HG03159 (cell line): ENCODE measurements around the gene ZNF579.

Source experiments
- ATAC-seq: cut with Tn5 transposase; IDR thresholded peaks from one replicate; pipeline ENCODE4 v1.9.1; 2021; ENCODE audit warnings: mild to moderate bottlenecking, moderate library complexity; ENCODE audit not compliant: unreplicated experiment

The ZNF579 gene, protein sequence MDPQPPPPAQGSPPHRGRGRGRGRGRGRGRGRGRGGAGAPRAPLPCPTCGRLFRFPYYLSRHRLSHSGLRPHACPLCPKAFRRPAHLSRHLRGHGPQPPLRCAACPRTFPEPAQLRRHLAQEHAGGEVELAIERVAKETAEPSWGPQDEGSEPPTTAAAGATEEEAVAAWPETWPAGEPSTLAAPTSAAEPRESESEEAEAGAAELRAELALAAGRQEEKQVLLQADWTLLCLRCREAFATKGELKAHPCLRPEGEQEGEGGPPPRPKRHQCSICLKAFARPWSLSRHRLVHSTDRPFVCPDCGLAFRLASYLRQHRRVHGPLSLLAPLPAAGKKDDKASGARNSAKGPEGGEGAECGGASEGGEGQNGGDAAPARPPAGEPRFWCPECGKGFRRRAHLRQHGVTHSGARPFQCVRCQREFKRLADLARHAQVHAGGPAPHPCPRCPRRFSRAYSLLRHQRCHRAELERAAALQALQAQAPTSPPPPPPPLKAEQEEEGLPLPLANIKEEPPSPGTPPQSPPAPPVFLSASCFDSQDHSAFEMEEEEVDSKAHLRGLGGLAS

DNA sequence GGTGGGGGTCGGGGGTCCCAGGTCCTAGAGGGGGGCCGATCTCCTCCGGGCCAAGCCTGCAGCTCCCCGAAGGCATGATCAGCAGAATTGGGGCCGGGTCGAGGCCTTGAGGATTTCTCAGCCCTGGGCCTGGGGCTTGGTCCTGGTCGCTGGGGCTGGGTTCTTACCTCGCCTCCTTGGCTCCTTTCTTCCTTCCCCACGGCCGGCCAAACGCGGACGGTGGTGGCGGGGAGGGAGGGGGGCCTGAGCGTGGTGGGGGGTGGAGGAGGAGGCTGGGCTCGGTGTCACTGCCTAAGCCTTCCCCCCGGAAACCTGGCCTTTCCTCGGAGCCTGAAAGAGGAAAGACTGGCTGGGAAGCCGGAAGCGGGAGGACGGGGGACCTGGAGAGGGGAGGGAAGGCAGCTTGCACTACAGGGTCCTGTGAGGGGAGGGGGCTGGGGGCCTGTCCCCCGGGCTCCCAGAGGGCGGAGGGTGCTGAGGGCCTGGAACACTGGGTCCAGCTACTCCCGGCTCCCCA is at the start of gene ZNF579:
ZNF579 (minus strand) TSS at position 221 of the 517 bp plus-strand sequence. CDS start 1,209 bp downstream, outside the sequence.
- no peak for ATAC-seq

DNA sequence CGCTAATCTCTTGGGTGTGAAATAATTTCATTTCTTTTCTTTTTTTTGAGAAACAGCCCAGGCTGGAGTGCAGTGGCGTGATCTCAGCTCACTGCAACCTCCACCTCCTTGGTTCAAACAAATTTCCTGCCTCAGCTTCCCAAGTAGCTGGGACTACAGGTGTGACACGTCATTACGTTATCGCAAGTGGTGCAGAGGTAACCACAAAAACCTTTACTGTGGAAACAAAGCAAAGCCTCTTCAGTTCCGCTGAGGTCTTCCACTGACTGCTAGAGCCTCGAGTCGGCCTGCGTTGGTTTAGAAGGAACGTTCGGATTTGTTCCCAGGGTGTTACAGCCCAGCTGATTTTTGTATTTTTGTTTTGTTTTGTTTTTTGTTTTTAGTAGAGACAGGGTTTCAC is 45.7 kb upstream of the ZNF579 start:
- ATAC-seq = no peak

DNA sequence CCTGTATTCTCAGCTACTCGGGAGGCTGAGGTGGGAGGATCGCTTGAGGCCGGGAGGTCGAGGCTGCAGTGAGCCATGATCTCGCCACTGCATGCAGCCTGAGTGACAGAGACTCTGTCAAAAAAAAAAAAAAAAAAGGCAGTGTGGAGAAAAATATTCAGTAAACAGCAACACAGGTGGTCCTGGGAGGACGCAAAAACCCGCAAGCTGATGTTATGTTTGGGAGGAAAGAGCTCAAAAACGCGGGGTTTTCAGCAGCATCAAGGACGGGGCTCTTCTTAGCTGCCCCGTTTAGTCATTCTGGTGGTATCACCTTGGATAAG is 44.3 kb upstream of the ZNF579 start:
- no peak for ATAC-seq

DNA sequence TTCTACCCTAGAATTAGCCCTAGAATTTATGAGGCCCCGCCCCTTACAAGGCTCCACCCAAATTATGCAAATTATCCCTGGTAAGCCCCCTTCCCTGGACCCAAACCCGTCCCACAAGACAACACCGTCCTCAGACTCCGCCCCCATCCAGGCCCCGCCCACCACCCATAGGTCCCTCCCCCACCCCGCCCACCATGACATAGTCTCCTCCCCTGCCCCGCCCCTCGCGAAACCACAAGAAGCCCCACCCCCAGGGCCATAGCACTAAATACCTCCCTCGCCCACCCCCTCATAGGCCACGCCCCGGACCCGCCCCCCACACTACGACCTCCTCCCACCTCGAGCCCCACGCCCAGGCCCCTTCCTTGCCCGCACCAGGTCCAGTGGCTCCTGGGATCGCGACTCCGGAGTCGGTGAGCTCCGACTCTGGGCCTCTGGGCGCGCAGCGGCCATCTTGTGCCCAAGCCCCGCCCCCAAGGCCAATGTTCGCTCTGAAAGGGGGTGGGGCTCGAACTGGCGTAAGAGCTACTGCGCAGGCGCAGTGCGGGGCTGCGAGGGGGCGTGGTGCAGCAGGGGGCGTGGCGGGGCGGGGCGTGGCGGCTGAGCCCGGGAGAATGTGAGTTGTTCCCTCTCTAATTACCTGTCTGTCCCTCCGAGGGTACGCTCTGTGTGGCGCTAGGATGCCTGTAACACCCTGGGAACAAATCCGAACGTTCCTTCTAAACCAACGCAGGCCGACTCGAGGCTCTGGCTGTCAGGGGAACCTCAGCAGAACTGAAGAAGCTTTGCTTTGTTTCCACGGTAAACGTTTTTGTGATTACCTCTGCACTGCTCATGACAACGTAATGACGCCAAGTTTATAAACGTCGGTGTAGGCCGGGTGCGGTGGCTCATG is 43.7 kb upstream of the ZNF579 start, which contains the start of gene ZNF784:
ZNF784 (minus strand) TSS at position 458 of the 895 bp plus-strand sequence; CDS start at position 453, 5 bp downstream.
- peak; percentile 54 for ATAC-seq

DNA sequence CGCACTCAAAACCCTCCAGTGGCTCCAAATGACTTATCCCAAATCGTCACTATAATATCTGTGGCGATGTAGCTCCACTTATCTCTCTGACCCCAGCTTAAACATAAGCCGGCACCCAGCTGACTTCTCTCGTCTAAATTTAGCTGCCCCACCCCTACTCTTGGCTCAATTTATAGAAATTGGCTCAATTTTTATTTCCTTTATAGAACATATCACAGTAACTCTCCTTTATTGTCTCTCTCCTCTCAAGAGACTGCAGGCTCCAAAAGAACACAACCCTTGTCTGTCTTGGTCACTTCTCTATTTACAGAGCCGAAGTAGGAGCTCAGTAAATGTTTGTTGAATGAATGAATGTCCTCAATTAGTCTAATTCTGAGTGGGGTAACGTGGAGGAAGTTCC is 42.9 kb upstream of the ZNF579 start:
- no peak for ATAC-seq

DNA sequence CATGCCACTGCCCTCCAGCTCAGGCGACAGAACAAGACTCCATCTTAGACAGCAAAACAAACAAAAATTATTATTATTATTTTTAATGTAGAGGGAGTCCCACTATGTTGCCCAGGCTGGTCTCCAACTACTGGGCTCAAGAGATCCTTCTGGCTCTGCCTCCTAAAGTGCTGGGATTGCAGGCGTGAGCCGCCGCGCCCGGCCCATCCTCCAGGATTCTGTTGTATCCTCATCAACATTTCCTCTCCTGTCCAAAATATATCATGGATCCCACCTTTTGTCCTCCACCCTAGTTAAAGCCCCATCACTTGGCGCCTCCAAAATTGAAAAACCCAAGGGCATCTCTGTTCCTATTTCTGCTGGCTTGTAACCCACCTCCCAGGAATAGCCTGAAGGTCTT is 42.5 kb upstream of the ZNF579 start:
- ATAC-seq = no peak

DNA sequence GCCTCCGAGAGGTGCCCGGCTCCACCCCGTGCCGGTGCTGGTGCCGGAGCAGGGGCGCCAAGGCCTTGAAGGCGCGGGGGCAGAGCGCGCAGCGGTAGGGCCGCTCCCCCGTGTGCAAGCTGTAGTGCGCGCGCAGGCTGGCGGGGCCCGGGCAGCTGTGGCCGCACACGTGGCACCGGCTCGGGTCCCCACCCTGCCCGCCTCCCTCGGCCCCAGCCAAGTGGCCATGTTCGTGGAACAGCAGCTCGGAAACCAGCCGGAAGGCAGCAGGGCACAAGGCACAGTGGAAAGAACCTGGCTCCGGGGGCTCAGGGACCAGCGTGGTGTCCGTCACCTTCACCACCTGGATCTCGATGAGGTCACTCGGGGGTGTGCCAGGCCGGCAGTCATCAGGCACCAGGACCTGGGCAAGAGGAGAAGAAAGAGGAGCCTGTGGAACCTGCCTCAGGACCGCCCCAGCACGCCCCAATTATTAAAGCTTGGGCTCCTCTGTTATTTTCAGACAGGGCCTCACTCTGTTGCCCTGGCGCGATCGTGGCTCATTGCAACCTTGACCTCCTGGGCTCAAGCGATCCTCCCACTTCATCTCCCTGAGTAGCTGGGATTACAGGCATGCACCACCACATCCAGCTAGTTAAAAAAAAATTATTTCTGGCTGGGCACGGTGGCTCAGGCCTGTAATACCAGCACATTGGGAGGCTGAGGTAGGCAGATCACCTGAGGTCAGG is 41.8 kb upstream of the ZNF579 start:
- ATAC-seq = no peak

DNA sequence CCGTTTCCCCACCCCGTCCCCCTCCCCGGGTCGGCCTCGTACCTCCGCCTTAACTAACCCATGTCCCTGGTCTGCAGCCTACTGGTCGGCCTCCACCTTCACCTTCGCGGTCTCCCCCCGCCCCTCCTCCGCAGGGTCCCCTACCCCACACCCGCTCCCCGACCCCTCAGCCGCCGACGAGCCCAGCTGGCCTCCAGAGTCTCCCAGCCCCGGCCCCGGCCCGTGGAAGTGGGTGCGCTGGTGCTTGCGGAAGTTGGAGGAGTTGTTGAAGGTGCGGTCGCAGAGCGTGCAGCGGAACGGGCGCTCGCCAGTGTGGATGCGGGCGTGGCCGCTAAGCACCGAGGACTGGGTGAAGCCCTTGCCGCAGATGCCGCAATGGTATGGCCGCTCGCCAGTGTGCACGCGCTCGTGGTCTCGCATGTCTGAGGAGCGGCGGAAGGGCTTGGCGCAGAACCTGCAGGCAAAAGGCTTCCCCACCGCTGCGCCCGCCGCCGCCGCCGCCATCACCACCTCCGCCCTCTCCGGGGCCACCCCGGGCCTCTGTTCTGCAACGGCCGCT is 41.1 kb upstream of the ZNF579 start:
- ATAC-seq = no peak

DNA sequence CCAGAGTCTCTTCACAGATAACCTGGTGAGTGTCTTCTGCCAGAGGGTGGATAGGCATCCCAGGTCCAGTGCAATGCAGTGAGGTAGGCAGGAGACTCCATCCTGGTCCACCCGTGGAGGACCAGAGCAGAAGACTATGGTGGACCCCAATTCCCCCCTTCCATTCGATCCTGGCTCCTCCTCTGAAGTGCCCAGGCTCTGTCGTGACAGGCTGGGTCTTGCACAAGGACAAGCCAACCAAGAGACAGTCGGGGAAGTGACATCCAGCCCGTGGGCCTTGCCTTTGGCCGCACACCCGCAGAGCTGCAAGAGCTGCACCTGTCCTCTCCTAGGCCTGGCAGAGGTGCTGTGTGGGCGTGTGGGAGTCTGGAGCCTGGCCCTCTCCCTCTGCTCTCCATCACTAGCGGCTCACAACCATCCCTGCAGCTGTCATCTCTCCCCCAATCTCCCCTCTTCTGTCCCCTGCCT is 40.6 kb upstream of the ZNF579 start:
- ATAC-seq = no peak

DNA sequence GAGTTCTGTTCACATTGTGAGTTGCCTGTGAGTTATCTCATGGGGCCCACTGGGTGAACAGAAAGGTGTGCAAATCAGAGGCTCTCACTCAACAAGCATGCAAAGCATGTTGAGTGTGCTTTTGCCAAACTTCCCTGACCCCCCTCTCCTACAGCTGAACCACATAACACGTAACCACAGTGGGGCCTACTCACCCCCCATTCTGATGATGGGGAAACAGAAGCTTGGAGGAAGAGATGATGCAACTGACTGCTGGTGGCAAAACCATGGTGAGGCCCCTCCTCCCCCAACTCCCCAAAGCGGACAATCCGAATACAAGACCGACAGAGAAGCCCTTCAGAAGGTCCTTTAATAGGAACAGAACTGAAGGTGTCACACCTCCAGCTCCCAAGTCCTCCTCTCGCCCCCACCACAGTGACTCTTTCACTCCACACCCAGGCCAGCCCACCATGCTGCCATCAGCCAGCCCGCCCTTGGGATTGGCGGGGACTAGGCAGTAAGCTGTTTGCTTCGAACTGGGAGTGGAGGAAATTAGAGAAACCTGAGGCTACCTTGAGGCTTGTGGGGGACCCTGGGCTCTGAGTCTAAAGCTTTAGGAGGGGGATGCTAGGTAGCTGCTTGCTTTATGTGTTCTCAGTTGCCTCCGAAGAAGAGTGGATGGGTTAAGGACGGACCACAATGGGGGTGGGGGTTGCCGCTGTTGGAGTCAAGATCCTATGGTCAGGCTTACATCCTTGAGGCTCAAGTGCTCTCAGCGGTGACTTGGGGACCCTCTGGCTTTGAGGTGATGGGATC is 40.0 kb upstream of the ZNF579 start:
- ATAC-seq = no peak

DNA sequence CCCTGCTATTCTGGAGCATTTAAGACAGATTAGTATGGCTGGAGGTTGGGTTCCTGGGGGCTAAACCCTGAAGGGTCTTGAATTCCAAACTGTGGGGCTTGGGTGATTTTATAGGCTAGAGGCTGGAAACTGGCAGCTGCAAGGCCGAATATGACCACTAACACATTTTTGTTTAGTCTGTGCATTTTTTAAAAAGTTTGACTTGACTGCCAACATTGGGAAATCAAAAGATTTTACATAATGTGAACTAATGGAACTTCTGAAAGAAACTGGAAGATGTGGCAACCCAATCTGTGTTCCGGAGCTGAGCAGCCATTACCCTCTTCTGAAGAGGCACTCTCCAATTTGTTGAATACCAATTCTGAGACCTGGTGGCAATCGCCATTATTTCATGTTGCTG is 38.6 kb upstream of the ZNF579 start:
- no peak for ATAC-seq

DNA sequence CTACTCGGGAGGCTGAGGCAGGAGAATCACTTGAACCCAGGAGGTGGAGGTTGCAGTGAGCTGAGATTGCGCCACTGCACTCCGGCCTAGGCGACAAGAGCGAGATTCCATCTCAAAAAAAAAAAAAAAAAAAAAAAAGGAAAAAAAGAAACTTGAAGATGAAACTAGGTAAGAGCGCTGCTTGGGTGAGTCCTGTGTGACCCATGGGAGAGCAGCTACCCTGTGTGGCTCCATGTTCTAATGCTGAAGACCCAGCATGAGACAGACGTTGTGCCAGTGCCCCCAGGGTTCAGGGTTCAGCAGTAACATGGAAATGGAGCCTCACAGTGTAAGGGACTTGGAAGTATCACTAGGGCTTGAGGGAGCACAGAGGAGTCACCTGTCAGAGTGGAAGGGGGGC is 37.8 kb upstream of the ZNF579 start:
- ATAC-seq = no peak

DNA sequence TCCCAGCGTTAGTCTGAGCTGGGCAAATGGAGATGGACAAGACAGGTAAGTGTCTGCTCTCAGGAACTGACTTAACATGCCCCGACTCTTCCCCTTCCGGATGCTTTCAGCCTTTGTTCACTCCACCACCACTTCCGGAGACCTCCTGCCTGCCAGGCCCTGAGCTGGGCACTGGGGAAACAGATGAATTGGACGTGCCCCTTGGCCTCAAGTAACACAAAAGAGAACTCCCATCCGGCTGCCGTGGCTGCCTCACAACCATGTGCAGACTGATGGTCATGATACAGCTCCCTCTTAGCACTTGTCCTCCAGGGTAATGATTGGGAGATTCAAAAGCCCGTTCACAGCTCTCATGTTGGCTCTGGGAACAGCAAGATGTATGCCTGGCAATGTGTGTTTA is 36.8 kb upstream of the ZNF579 start:
- no peak for ATAC-seq

DNA sequence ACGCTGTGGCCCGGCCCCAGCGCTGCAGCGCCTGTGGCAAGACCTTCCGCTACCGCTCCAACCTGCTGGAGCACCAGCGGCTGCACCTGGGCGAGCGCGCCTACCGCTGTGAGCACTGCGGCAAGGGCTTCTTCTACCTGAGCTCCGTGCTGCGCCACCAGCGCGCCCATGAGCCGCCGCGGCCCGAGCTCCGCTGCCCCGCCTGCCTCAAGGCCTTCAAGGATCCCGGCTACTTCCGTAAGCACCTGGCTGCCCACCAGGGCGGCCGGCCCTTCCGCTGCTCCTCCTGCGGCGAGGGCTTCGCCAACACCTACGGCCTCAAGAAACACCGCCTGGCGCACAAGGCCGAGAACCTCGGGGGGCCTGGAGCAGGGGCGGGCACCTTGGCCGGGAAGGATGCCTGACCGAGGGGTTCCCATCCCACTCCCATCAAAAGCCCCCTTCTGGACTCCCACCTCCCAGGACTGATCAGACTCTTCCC is 35.8 kb upstream of the ZNF579 start:
- ATAC-seq = no peak

DNA sequence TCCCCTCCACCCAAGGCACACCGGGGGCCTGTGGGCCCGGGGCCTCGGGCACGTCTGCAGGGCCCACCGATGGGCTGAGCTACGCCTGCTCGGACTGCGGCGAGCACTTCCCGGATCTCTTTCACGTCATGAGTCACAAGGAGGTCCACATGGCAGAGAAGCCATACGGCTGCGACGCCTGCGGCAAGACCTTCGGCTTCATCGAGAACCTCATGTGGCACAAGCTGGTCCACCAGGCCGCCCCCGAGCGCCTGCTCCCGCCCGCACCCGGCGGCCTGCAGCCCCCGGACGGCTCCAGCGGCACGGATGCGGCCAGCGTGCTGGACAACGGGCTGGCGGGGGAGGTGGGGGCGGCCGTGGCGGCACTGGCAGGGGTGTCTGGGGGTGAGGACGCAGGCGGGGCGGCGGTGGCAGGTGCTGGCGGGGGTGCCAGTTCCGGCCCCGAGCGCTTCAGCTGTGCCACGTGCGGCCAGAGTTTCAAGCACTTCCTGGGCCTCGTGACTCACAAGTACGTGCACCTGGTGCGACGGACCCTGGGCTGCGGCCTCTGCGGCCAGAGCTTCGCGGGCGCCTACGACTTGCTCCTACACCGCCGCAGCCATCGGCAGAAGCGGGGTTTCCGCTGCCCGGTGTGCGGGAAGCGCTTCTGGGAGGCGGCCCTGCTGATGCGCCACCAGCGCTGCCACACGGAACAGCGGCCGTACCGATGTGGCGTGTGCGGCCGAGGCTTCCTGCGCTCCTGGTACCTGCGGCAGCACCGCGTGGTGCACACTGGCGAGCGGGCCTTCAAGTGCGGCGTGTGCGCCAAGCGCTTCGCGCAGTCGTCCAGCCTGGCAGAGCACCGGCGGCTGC is 35.1 kb upstream of the ZNF579 start:
- no peak for ATAC-seq

DNA sequence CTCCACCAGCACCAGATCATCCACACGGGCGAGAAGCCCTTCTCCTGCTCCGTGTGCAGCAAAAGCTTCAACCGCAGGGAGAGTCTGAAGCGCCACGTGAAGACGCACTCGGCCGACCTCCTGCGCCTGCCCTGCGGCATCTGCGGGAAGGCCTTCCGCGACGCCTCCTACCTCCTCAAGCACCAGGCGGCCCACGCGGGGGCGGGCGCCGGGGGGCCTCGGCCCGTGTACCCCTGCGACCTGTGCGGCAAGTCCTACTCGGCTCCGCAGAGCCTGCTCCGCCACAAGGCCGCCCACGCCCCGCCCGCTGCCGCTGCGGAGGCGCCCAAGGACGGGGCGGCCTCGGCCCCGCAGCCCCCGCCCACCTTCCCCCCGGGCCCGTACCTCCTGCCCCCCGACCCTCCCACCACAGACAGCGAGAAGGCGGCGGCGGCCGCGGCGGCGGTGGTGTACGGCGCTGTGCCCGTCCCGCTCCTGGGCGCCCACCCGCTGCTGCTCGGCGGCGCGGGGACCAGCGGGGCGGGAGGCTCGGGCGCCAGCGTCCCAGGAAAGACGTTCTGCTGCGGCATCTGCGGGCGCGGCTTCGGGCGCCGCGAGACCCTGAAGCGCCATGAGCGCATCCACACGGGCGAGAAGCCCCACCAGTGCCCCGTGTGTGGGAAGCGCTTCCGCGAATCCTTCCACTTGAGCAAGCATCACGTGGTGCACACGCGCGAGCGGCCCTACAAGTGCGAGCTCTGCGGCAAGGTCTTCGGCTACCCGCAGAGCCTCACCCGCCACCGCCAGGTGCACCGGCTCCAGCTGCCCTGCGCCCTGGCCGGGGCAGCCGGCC is 34.3 kb upstream of the ZNF579 start:
- ATAC-seq = no peak

DNA sequence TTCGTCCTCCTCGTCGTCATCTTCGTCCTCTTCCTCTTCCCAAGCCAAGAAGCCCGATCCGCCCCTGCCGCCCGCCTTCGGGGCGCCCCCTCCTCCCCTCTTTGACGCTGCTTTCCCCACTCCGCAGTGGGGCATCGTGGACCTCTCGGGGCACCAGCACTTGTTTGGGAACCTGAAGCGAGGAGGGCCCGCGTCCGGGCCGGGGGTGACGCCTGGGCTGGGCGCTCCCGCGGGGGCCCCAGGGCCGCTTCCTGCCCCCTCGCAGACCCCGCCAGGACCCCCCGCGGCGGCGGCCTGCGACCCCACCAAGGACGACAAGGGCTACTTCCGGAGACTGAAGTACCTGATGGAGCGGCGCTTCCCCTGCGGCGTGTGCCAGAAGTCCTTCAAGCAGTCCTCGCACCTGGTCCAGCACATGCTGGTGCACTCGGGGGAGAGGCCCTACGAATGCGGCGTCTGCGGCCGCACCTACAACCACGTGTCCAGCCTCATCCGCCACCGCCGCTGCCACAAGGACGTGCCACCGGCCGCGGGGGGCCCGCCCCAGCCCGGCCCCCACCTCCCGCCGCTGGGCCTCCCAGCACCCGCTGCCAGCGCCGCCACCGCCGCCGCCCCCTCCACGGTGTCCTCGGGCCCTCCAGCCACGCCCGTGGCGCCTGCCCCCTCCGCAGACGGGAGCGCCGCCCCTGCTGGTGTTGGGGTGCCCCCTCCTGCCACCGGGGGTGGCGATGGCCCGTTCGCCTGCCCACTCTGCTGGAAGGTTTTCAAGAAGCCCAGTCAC is 33.5 kb upstream of the ZNF579 start:
- ATAC-seq = no peak
